HG03159 (cell line): ENCODE results near the gene COL20A1.

Source experiments
- ATAC-seq: cut with Tn5 transposase; IDR thresholded peaks from one replicate; pipeline ENCODE4 v1.9.1; 2021; ENCODE audit warnings: mild to moderate bottlenecking, moderate library complexity; ENCODE audit not compliant: unreplicated experiment

Gene COL20A1

GRCh38 chr20:63289311-63290135 is 3.5 kb upstream of the COL20A1 start:
- ATAC-seq: no peak

DNA sequence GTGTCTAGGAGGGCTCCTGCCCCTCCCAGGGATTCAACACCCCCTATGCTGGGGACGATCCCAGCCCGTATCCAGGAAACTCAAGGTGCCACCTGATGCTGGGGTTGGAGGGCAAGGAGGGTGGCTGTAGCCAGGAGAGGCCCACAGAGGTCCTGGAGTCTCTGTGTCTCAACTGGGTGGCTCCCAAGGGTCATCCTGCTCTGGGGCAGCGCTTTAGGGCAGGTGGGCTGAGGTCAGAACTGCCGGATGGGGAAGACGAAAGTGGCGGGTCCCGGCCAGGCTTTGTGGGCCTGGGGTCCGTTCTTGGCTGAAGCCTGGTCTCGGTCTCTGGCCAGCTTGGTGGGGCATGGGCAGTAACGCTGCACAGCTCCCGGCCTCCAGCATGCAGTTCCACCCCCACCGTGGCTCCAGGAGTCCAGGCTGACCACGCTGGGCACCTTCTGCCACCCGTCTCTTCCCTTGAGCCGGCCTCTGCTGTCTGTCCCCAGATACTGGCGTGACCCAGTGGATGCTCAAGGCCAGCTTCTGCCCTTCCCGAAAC is 2.8 kb upstream of the COL20A1 start:
- ATAC-seq: no peak

DNA sequence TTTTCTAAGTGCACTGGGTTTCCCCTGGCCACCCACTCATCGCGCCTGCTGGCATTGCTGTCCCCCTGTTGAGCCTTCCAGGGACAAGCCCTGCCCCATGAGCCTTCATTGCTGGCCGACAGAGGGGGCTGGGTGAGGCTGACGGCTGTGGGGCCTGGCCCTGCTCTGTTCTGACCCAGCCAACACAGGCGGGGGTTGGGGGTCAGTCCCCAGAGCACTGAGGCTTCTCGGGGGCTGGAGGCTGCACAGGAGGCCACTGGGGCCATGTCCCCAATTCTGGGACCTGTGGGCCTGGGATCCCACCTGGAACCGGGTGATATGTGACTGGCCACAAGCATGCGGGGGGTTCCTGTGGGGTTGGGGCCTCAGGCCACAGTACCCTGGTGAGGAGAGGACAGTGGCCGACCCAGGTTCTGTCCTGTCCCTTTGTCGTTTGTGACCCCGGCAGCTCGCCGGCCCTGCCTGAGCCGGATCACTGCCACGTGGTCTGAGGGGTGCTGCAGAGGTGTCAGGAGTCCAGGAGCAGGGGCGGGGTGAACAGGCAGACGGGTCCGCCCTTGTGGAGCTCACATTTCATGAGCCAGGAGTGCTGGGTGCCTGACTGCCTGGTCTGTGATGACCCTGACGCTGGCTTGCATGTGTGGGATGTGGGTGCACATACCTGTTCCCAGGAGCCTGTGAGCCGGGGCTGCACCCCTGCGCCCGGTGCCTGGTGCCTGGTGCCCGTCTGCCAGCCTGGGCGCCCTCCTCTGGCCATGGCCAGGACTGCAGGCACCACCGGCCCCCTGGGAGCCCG is 2.1 kb upstream of the COL20A1 start:
- ATAC-seq: no peak

GRCh38 chr20:63291811-63292210 is 1.2 kb upstream of the COL20A1 start:
- no peak for ATAC-seq

- ATAC-seq: no peak
These were observed 689 bp upstream of the COL20A1 start for GRCh38 chr20:63292292-63292701.

DNA sequence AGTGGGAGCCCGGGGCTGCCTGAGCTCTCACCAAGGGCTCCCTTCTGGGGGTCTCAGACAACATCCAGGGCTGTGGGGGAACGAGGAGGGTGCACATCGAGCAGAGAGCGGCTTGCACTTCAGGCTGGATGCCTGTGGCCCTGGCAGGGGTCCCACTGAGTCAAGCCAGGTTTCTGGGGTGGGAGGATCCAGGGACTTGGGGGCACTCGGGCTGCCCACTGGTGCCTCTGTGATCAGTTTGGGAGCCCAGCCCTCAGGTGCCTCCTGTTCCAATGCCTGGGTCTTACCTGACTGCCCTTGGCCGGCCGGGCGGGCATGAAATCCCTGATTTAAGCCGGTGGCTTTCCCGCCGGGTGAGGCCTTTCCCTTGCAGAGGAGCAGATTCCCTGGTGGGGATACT is 470 bp downstream of the COL20A1 start:
- ATAC-seq: no peak

DNA sequence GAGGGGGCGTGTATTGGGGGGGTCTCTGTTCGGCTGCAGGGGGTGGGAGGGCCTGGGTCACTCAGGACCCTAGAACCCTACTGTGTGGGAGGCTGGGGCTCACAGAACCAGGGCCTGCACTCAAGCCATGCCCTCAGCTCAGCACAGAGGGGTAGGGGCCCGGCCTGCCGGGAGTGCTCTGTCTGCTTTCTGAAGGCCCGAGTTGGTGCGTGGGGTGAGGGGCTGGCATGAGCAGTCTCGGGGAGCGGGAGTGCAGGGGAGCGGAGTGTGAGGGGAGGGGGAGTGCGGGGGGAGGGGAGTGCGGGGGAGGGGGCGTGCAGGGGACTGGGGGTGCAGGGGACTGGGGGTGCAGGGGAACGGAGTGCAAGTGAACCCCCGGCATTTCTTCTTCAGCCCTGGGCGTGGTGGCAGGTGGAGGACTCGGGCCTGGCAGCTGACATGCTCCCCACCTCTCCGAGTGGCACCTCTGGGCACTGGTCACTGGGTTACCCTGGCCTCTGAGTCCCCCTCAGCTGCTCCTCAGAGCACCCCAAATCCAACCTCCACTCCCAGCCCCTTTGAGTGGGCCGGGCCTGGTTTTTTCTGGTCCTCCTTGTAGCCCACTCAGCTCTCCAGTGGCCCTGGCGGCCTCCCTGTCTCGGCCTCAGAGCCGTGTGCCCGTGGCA is 1.0 kb downstream of the COL20A1 start:
- ATAC-seq: no peak

DNA sequence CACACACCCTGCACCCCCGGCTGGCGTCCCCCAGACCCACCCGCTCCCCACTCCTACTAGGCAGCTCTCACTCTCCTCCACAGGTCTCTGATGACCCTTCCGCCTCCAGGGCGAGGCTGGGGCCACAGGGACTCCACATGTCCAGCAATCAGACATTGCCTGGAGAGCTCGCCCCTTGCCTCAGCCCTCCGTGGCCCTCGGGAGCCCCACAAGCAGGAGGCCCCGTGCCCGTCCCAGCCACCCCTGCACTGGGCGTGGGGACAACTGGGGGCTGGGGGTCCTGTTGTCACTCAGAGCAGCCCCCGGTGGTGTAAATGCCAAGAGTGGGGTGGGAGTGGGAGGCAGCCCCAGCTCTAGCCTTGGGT is 1.5 kb downstream of the COL20A1 start:
- no peak for ATAC-seq

- ATAC-seq: no peak
These were observed 2.0 kb downstream of the COL20A1 start for GRCh38 chr20:63295018-63295417.

DNA sequence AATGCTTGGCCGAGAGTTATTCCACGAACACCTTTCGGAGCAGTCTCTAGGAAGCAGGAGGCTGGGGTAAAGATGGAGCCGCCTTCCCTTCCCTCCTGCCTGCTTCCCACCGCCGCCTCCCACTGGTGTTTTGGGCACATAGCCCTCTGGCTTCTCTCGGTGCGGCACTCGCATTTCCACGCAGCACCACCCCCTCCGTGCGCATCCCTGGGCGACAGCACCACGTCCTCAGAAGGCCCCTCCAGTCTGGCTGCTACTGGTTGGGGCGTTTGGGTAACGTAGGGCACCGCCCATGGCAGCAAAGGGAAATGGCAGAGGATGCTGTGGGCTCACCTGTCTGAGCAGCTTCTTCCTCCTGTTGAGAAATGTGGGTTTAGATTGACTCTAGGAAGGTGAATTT is 2.4 kb downstream of the COL20A1 start:
- ATAC-seq: no peak

DNA sequence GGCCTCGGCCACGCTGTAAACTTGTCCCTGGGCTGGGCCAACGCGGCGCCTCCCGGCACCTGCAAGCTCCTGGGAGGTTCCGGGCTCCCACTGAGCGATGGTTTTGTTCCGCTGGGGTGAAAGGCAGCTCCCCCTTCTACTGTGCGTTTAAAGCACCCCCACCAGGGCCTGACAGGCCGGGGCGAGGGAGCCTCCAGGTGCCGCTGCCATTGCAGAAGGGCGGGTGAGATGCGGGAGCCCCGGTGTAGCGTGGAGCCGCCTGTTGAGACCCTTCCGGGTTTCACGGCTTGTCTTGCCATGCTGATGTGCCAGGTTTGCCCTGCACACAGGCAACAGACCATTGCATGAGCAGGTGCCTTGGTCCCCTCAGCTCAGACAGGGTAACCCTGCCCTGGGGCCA is 2.9 kb downstream of the COL20A1 start:
- ATAC-seq: no peak

DNA sequence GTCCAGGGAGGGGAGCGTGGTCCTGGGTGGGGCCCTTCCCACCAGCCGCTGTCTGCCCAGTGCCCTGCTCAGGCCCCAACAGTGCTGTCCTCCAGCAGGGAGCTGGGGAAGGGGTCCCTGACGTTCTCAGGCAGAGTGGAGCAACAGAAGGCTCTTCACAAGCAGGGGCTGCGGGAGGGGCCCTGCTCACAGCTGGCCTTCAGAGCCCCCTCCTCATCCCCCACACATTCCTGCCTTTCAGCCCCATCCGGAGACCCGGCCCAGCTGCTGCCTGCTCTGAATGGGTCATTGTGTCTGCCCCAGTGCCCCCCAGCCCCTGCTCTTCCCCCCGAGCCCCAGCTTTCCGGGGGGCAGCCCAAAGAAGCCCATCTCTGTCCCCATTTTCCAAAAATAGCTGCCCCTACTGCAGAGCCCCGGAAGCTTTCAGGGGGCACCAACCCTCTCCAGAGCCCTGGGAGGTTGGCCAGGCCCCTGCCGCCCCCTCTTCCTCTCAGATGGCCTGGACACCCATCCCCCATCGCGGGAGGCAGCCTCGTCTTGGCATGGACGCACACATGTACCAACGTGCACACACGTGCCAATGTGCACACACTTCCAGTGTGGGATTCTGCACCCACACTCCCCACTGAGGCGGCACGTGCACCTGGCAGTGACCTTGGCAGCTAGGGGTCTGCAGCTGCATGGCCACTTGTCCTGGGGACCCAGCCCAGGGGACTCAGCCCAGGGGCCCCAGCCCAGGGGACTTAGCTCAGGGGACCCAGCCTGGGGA is 3.7 kb downstream of the COL20A1 start:
- ATAC-seq: no peak

GRCh38 chr20:63297371-63297781 is 4.4 kb downstream of the COL20A1 start:
- ATAC-seq: no peak

GRCh38 chr20:63297796-63298572 is 5.0 kb downstream of the COL20A1 start:
- no peak for ATAC-seq

DNA sequence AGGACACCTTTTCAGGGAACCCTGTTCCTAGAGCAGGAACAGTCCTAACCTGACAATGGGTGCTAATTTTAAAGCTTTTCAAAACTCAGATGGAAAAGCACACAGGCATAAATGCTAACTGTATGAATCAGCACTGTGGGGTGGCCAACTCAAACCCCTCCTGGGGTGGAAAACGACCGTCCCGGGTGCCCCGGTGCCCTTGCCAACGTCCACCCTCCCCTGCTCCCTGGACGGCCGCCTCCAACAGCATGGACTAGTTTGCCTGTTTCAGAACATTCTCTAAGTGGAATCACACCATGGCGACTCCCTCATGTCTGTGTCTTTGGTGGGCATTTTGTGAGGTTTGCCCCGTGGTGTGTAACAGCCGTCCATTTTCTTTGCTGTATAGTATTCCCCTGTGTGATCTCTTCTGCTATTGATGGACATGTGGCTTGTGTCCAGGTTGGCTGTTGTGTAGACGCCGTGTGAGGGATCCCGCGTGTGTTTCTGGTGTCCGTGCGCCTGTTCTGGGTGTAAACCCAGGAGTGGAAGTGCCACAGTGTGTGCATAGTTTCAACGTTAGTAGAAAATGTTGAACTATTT is 5.8 kb downstream of the COL20A1 start:
- no peak for ATAC-seq

DNA sequence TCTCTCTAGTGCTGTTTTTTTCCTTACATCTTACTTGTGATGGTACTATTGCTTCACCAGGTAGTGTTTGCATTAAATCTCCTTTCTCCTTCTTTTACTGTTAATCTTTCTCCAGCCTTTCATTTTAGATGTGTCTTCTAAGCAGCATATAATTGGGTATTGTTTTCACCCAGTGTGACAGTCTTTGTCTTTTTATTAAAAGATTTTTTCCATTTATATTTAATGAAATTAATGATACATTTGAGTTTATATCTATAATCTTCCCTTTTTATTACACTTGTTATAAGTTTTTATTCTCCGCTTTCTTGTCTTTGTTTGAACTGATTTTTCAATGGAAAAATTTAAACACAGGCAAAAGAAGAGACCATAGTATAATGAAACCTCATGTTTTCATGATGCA is 8.7 kb downstream of the COL20A1 start:
- ATAC-seq: no peak

DNA sequence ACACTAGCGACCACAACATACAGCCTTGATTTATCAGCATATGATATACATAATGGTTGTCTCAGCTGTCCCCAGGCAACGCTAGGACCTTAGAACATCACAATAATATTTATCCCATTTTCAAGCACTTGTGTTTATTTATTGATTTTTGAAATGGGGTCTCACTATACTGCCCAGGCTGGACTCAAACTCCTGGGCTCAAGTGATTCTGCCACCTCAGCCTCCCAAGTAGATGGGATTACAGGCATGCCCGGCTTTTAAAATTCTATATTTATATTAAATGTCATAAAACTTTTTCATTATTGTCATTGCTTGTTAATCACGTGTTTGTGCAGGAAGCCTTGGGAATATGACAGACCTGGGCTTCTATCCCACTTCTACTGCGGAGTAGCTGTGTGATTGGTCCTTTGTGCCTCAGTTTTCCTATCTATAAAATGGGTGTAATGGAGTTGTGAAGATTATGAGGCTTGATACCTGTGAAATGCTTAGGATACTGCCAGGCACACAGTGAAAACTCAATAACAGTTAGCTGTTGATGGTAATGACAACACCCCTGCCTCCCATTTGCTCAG is 10.2 kb downstream of the COL20A1 start:
- no peak for ATAC-seq

GRCh38 chr20:63305393-63305792 is 12.4 kb downstream of the COL20A1 start:
- ATAC-seq: no peak
